Vagina (tissue), 2 donors: Measurements from ENCODE around the gene ARMH3.

Experiments used
- POLR2A ChIP-seq, 2 donors: fragments of 450-650 bp; IDR thresholded peaks; one replicate each; pipeline ENCODE4 v1.6.1; 2017; ENCODE audit warnings: antibody characterized with exemption in 2 of 2, mild to moderate bottlenecking in 2 of 2, moderate library complexity in 2 of 2
- POLR2AphosphoS5 ChIP-seq, 2 donors: sonication (generic); formaldehyde crosslinking; IDR thresholded peaks; one replicate each; pipeline ENCODE4 v1.9.0; 2017; ENCODE audit warnings: antibody characterized with exemption in 2 of 2, mild to moderate bottlenecking in 2 of 2, low read depth in 1 of 2; ENCODE audit not compliant: insufficient read depth in 1 of 2
- TF ChIP-seq, protein P1 (sequence below), 3 experiments: fragments of 450-650 bp in 2 of 3; fragments of 200-600 bp in 1 of 3; sonication (generic) in 1 of 3; IDR thresholded peaks; one replicate each; pipeline ENCODE4 v1.5.1; 2017 to 2019; ENCODE audit warnings: antibody characterized with exemption in 3 of 3, mild to moderate bottlenecking in 2 of 3, moderate library complexity in 2 of 3

DNA sequence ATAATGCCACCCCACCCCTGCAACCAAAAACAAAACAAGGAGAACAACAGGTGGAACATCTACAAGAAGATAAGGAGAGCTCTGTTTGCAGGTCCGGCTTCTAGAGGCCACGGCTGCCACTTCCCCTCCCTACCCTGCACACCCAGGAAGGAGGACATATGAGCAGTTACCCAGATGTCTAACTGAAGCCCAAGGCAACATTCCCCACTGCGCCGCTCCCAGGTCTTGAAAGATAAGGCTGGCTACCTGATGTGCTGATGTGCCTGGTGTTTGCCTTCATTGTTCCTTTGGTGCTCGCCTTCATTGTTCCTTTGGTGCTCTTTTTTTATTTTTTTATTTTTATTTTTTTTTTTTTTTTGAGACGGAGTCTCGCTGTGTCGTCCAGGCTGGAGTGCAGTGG is 30.2 kb upstream of the ARMH3 start:
- TF ChIP-seq, protein P1, sequence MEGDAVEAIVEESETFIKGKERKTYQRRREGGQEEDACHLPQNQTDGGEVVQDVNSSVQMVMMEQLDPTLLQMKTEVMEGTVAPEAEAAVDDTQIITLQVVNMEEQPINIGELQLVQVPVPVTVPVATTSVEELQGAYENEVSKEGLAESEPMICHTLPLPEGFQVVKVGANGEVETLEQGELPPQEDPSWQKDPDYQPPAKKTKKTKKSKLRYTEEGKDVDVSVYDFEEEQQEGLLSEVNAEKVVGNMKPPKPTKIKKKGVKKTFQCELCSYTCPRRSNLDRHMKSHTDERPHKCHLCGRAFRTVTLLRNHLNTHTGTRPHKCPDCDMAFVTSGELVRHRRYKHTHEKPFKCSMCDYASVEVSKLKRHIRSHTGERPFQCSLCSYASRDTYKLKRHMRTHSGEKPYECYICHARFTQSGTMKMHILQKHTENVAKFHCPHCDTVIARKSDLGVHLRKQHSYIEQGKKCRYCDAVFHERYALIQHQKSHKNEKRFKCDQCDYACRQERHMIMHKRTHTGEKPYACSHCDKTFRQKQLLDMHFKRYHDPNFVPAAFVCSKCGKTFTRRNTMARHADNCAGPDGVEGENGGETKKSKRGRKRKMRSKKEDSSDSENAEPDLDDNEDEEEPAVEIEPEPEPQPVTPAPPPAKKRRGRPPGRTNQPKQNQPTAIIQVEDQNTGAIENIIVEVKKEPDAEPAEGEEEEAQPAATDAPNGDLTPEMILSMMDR (IDR thresholded peaks at IDR 0.05): no peak
- TF ChIP-seq POLR2A (IDR thresholded peaks at IDR 0.05) (no peak), POLR2AphosphoS5 (IDR thresholded peaks at IDR 0.05; ENCODE audit: insufficient read depth in 1 of 2, low read depth in 1 of 2) (no peak)
